SU-DHL-6 (cell line): Measurements from ENCODE around the gene MYLK3.

Source experiments
- H2AFZ ChIP-seq: fragments of 200-600 bp; sonication (generic); 2 replicates; pipeline ENCODE4 v1.6.1; 2014; ENCODE audit warnings: low read depth, mild to moderate bottlenecking, moderate library complexity, mixed read lengths, antibody characterized with exemption, low read length; ENCODE audit not compliant: severe bottlenecking
- H3F3A ChIP-seq: fragments of 200-600 bp; shearing (Covaris generic); 2 replicates; pipeline ENCODE4 v1.6.0; 2016; ENCODE audit warnings: antibody characterized with exemption, mild to moderate bottlenecking; ENCODE audit not compliant: insufficient read depth
- H3K27ac ChIP-seq: fragments of 200-600 bp; sonication (generic); 2 replicates; pipeline ENCODE4 v1.5.1; 2016; ENCODE audit warnings: low read depth, mild to moderate bottlenecking, low read length, moderate library complexity, mixed read lengths
- H3K27me3 ChIP-seq: fragments of 200-600 bp; sonication (generic), shearing (Covaris generic); 2 replicates; pipeline ENCODE4 v1.6.0; 2014; ENCODE audit warnings: mild to moderate bottlenecking, low read length
- H3K36me3 ChIP-seq: fragments of 200-600 bp; sonication (generic); 2 replicates; pipeline ENCODE4 v1.6.1; 2014; ENCODE audit warnings: mild to moderate bottlenecking, low read length, mixed read lengths
- H3K4me2 ChIP-seq: fragments of 300-600, 200-600 bp; shearing (Covaris generic), sonication (generic); 2 replicates; pipeline ENCODE4 v1.6.0; 2014; ENCODE audit warnings: low read length, low read depth, mild to moderate bottlenecking; ENCODE audit not compliant: poor library complexity, severe bottlenecking
- H3K4me3 ChIP-seq: fragments of 200-600 bp; sonication (generic); 2 replicates; pipeline ENCODE4 v1.5.1; 2014; ENCODE audit warnings: antibody characterized with exemption, low read length, mild to moderate bottlenecking, mixed read lengths; ENCODE audit not compliant: insufficient read depth, poor library complexity, severe bottlenecking
- H3K79me2 ChIP-seq: fragments of 200-600 bp; sonication (generic); 2 replicates; pipeline ENCODE4 v1.6.1; 2014; ENCODE audit warnings: mild to moderate bottlenecking, low read length, moderate library complexity; ENCODE audit not compliant: insufficient read depth
- H3K9ac ChIP-seq: fragments of 200-600 bp; sonication (generic); 2 replicates; pipeline ENCODE4 v1.7.0; 2014; ENCODE audit warnings: mild to moderate bottlenecking, low read length
- H3K9me2 ChIP-seq: fragments of 200-600 bp; sonication (generic); replicated peaks from 2 replicates; pipeline ENCODE4 v1.6.1; 2014; ENCODE audit warnings: low read length; ENCODE audit not compliant: insufficient read depth
- H3K9me3 ChIP-seq: fragments of 200-600 bp; sonication (generic); 2 replicates; pipeline ENCODE4 v1.6.1; 2014; ENCODE audit warnings: low read length, mixed read lengths; ENCODE audit not compliant: insufficient read depth
- H4K20me1 ChIP-seq: fragments of 200-600 bp; sonication (generic); 2 replicates; pipeline ENCODE4 v1.6.1; 2014; ENCODE audit warnings: low read depth, mild to moderate bottlenecking, antibody characterized with exemption, low read length, moderate library complexity, mixed read lengths
- CTCF ChIP-seq: fragments of 200-600 bp; sonication (generic); IDR thresholded peaks from one replicate; pipeline ENCODE4 v1.5.1; 2017; ENCODE audit warnings: antibody characterized with exemption, mild to moderate bottlenecking, low read length, moderate library complexity; ENCODE audit not compliant: insufficient read depth, poor library complexity, severe bottlenecking
- EZH2phosphoT487 ChIP-seq: fragments of 200-600 bp; sonication (generic), shearing (Covaris generic); conservative IDR thresholded peaks from 2 replicates; pipeline ENCODE4 v1.6.1; 2018; ENCODE audit warnings: mild to moderate bottlenecking, antibody characterized with exemption, low read length, moderate library complexity, mixed read lengths

MYLK3 gene

GRCh38 chr16:46737621-46738214 lies 10.4 kb downstream of the MYLK3 start:
- Histone ChIP-seq H3K9me3 (no peaks in the 10 kb centered on the region), H3K4me2 (no peak overlapping the region), H3K4me3 (no peak overlapping the region), H3K9ac (no peak overlapping the region), H3K27ac (no peak overlapping the region), H3K36me3 (no peaks in the 10 kb centered on the region), H3K9me2 (no peaks in the 10 kb centered on the region), H3K79me2 (no peaks in the 10 kb centered on the region), H2AFZ (no peak overlapping the region), H3F3A (peaks cover 4% of the 10 kb centered on the region; the same call in 1 of the 2 replicates), H3K27me3 (no peaks in the 10 kb centered on the region), H4K20me1 (no peaks in the 10 kb centered on the region)
- TF ChIP-seq CTCF (no peak), EZH2phosphoT487 (no peak)

- no peaks in the 10 kb centered on the region for H3K36me3 ChIP-seq
- H3K27me3 ChIP-seq, result no peaks in the 10 kb centered on the region
- no peaks in the 10 kb centered on the region for H3K9me3 ChIP-seq
- no peak overlapping the region for H3K4me3 ChIP-seq
- no peak overlapping the region for H3K9ac ChIP-seq
- H2AFZ ChIP-seq, result no peak overlapping the region
- H3K4me2 ChIP-seq, result no peak overlapping the region
- H4K20me1 ChIP-seq, result no peaks in the 10 kb centered on the region
- H3K27ac ChIP-seq, result no peak overlapping the region
- TF ChIP-seq EZH2phosphoT487 (no peak), CTCF (no peak)
- no peaks in the 10 kb centered on the region for H3K79me2 ChIP-seq
- peaks cover 4% of the 10 kb centered on the region; the same call in 1 of the 2 replicates for H3F3A ChIP-seq
- H3K9me2 ChIP-seq, result no peaks in the 10 kb centered on the region
Measured at GRCh38 chr16:46736695-46737094, 11.4 kb downstream of the MYLK3 start.

GRCh38 chr16:46733319-46733830 lies 14.8 kb downstream of the MYLK3 start:
- no peak overlapping the region for H3K4me2 ChIP-seq
- no peaks in the 10 kb centered on the region for H3F3A ChIP-seq
- TF ChIP-seq CTCF (no peak), EZH2phosphoT487 (no peak)
- H3K4me3 ChIP-seq, result no peak overlapping the region
- no peaks in the 10 kb centered on the region for H4K20me1 ChIP-seq
- H3K9me3 ChIP-seq, result no peaks in the 10 kb centered on the region
- H2AFZ ChIP-seq, result no peak overlapping the region
- no peaks in the 10 kb centered on the region for H3K27me3 ChIP-seq
- no peak overlapping the region for H3K9ac ChIP-seq
- no peaks in the 10 kb centered on the region for H3K9me2 ChIP-seq
- H3K79me2 ChIP-seq, result no peaks in the 10 kb centered on the region
- H3K27ac ChIP-seq, result no peak overlapping the region
- H3K36me3 ChIP-seq, result no peaks in the 10 kb centered on the region
